Measurements from ENCODE around the gene RFWD3. TPM values are rescaled to one million over a fixed set of nuclear protein-coding genes. Genes with fewer than 3 reads are reported as not detected.
A peak's percentile ranks its signal among the peaks of the same experiment; 100 is the strongest.

RFWD3 gene
- total and polyA plus RNA-seq, 2 donors (not counting 1 experiment from before 2014, with no cell fraction given): 12.9 to 15.2 TPM

- no peak for DNase-seq (ENCODE audit: low read depth in 2 of 2)
- TF ChIP-seq CTCF (conservative IDR thresholded peaks at IDR 0.05 in 1 of 2, IDR thresholded peaks at IDR 0.05 in 1 of 2; ENCODE audit: low read depth in 1 of 2, low read length in 2 of 2): no peak
- TF ChIP-seq EZH2 (IDR thresholded peaks at IDR 0.05; ENCODE audit: low read length, missing control alignments): no peak
- no peaks in the 10 kb centered on the region for H3K4me1 ChIP-seq (ENCODE audit: control insufficient read depth, extremely low read depth, insufficient read depth, low read length)
- H3K9ac ChIP-seq (ENCODE audit: insufficient read depth, low read length): peak overlapping the region; percentile 84
- no peaks in the 10 kb centered on the region for H3K9me3 ChIP-seq (ENCODE audit: control insufficient read depth, insufficient read depth, low read depth, low read length)
- H3K27me3 ChIP-seq (ENCODE audit: control insufficient read depth, insufficient read depth, low read length): no peaks in the 10 kb centered on the region
- H4K20me1 ChIP-seq (ENCODE audit: control insufficient read depth, extremely low read depth, insufficient read depth, low read length): no peaks in the 10 kb centered on the region
- peak overlapping the region; percentile 79 to 97 (median 90) for H3K4me3 ChIP-seq (replicated peaks in 1 of 4; ENCODE audit: control extremely low read depth in 1 of 4, insufficient read depth in 1 of 4, low read depth in 3 of 4, low read length in 4 of 4)
- H3K79me2 ChIP-seq (ENCODE audit: control insufficient read depth, insufficient read depth, low read length): peaks cover 51% of the 10 kb centered on the region
- peak overlapping the region; percentile 87 for H3K27ac ChIP-seq (ENCODE audit: insufficient read depth, low read length)
- peak overlapping the region; percentile 69 for H3K4me2 ChIP-seq (ENCODE audit: extremely low read depth, insufficient read depth, low read length)
- peaks cover 10% of the 10 kb centered on the region for H3K36me3 ChIP-seq (ENCODE audit: control insufficient read depth, insufficient read depth, low read length)
- no peak overlapping the region for H2AFZ ChIP-seq (ENCODE audit: low read length)
Observed at GRCh38 chr16:74666010-74666421, 661 bp downstream of the RFWD3 start.

- H4K20me1 ChIP-seq (ENCODE audit: control insufficient read depth, extremely low read depth, insufficient read depth, low read length): no peaks in the 10 kb centered on the region
- H3K9ac ChIP-seq (ENCODE audit: insufficient read depth, low read length): no peak overlapping the region
- no peaks in the 10 kb centered on the region for H3K4me1 ChIP-seq (ENCODE audit: control insufficient read depth, extremely low read depth, insufficient read depth, low read length)
- no peak overlapping the region for H3K4me2 ChIP-seq (ENCODE audit: extremely low read depth, insufficient read depth, low read length)
- no peak overlapping the region for H3K27ac ChIP-seq (ENCODE audit: insufficient read depth, low read length)
- no peak for TF ChIP-seq EZH2 (IDR thresholded peaks at IDR 0.05; ENCODE audit: low read length, missing control alignments)
- TF ChIP-seq CTCF (conservative IDR thresholded peaks at IDR 0.05 in 1 of 2, IDR thresholded peaks at IDR 0.05 in 1 of 2; ENCODE audit: low read depth in 1 of 2, low read length in 2 of 2): no peak
- H2AFZ ChIP-seq (ENCODE audit: low read length): no peak overlapping the region
- peaks cover 91% of the 10 kb centered on the region for H3K79me2 ChIP-seq (ENCODE audit: control insufficient read depth, insufficient read depth, low read length)
- no peaks in the 10 kb centered on the region for H3K9me3 ChIP-seq (ENCODE audit: control insufficient read depth, insufficient read depth, low read depth, low read length)
- H3K36me3 ChIP-seq (ENCODE audit: control insufficient read depth, insufficient read depth, low read length): peaks cover 16% of the 10 kb centered on the region
- DNase-seq (ENCODE audit: low read depth in 2 of 2): no peak
- no peaks in the 10 kb centered on the region for H3K27me3 ChIP-seq (ENCODE audit: control insufficient read depth, insufficient read depth, low read length)
- H3K4me3 ChIP-seq (replicated peaks in 1 of 4; ENCODE audit: control extremely low read depth in 1 of 4, insufficient read depth in 1 of 4, low read depth in 3 of 4, low read length in 4 of 4): no peak overlapping the region
Observed at GRCh38 chr16:74661064-74661463, 5.6 kb downstream of the RFWD3 start.

GRCh38 chr16:74660383-74660782 is 6.3 kb downstream of the RFWD3 start:
- TF ChIP-seq EZH2 (IDR thresholded peaks at IDR 0.05; ENCODE audit: low read length, missing control alignments) (no peak), CTCF (conservative IDR thresholded peaks at IDR 0.05 in 1 of 2, IDR thresholded peaks at IDR 0.05 in 1 of 2; ENCODE audit: low read depth in 1 of 2, low read length in 2 of 2) (no peak)
- Histone ChIP-seq H3K9me3 (ENCODE audit: control insufficient read depth, insufficient read depth, low read depth, low read length) (no peaks in the 10 kb centered on the region), H4K20me1 (ENCODE audit: control insufficient read depth, extremely low read depth, insufficient read depth, low read length) (no peaks in the 10 kb centered on the region)

More at GRCh38 chr16:74660383-74660782, 6.3 kb downstream of the RFWD3 start:
- no peak overlapping the region for H2AFZ ChIP-seq (ENCODE audit: low read length)
- peaks cover 91% of the 10 kb centered on the region for H3K79me2 ChIP-seq (ENCODE audit: control insufficient read depth, insufficient read depth, low read length)
- H3K36me3 ChIP-seq (ENCODE audit: control insufficient read depth, insufficient read depth, low read length): peaks cover 16% of the 10 kb centered on the region
- no peak overlapping the region for H3K27ac ChIP-seq (ENCODE audit: insufficient read depth, low read length)
- no peak overlapping the region for H3K4me2 ChIP-seq (ENCODE audit: extremely low read depth, insufficient read depth, low read length)
- H3K27me3 ChIP-seq (ENCODE audit: control insufficient read depth, insufficient read depth, low read length): no peaks in the 10 kb centered on the region
- no peak for DNase-seq (ENCODE audit: low read depth in 2 of 2)
- no peaks in the 10 kb centered on the region for H3K4me1 ChIP-seq (ENCODE audit: control insufficient read depth, extremely low read depth, insufficient read depth, low read length)
- H3K4me3 ChIP-seq (replicated peaks in 1 of 4; ENCODE audit: control extremely low read depth in 1 of 4, insufficient read depth in 1 of 4, low read depth in 3 of 4, low read length in 4 of 4): no peak overlapping the region
- H3K9ac ChIP-seq (ENCODE audit: insufficient read depth, low read length): no peak overlapping the region
